Measurements from ENCODE around the gene CHST4.
"Not testable (repeated sequence)": the region's sequence is repeated elsewhere in the genome, so short reads cannot be mapped to it uniquely, and the experiment has no call there.

CHST4 gene

DNA sequence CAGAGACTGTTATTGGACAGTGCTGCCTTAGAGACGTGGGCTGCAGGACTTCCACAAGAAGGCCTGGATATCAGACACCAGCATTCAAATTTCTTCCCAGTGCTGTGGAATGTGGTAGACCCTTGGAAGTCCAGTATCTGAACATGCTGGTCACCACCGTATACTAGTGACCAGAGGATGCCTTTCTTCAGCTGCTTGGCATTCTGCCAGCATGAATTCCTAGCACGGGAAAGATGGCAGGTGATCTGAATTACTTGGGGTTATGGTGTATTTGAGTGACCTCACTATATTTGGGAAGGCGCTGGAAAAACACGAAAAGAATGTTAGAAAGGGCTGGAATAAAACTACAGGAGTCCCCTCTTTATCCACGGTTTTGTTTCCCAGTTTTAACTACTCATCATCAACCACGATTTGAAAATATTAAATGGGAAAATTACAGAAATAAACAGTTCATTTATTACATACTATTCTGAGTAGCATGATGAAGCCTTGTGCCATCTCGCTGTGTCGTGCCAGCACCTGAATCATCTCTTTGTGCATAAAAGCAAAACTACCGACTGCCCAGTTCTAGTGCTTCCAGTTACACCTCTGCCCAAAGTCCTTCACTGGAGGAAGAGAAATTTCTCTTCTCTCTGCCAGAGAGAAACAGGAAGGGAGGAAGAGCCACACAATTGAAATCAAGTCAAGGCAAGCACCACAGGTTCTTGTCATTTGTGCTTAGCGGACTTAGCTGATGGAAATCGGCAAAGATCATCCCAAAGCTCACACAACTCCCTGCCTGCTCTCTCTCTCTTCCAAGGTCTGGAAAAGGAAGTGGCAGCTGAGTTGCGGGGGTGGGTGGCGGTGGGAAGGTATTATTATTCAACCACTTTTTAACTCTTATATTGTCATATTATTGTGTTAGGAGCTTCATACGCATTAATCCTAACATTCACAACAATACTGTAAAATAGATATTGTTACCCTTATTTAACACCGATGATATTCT lies 1.4 kb upstream of the CHST4 start:
- DNase-seq = no peak

DNA sequence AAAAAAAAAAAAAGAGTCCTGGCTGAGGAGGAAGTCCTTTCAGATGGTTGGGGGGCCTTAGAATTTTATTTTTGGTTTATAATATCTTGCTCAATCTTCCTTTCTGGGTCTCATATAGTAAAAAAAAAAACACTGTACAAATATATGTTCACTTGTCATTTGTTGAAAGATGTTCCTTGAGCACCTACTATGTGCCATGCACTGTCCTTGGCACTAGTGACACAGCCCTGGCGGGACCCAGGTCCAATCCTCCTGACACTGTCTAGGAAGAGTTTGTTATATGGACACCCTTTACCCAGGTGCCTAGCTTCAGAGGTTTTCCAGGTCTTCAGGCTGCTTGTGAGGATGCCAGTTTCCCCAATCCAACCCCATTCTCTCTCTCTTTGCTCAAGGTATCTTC lies 2.0 kb downstream of the CHST4 start:
- no peak for DNase-seq

DNA sequence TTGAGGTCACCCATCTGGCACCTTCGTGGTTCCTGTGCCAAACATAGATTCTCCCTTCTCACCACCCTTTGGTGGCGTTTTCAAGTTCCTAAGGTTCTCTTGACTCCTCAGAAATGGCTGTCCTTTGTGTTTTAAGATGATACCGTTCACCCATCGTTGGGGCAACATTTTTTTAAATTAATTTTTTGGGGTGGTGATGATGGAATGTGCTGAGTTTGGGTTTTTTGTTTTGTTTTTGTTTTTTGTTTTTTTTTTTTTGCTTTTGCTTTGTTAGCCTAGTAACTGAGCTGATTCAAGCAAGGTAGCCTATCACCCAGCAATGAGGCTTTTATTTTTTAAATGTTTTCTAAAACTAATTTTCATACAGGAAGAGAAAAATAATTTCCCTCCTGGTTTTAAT lies 2.6 kb downstream of the CHST4 start:
- no peak for DNase-seq

DNA sequence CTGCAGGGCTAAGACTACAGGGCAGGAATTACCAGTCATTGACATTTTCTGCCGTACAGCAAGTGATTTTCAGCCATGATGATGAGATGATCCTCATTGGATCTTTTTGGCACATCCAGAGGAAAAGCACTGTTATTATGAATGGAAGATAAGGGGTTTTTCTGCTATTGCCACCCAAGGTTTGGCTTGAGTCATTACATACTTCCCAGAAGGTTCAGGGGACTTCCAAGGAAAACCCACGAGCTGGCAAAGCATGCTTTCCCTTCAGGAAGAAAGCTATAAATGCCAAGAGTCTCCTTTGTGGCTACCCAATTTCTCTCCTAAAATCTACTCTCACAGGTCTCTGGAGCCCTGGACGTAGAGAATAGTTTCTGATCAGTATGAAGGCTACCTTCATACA lies 6.1 kb downstream of the CHST4 start:
- DNase-seq = no peak

DNA sequence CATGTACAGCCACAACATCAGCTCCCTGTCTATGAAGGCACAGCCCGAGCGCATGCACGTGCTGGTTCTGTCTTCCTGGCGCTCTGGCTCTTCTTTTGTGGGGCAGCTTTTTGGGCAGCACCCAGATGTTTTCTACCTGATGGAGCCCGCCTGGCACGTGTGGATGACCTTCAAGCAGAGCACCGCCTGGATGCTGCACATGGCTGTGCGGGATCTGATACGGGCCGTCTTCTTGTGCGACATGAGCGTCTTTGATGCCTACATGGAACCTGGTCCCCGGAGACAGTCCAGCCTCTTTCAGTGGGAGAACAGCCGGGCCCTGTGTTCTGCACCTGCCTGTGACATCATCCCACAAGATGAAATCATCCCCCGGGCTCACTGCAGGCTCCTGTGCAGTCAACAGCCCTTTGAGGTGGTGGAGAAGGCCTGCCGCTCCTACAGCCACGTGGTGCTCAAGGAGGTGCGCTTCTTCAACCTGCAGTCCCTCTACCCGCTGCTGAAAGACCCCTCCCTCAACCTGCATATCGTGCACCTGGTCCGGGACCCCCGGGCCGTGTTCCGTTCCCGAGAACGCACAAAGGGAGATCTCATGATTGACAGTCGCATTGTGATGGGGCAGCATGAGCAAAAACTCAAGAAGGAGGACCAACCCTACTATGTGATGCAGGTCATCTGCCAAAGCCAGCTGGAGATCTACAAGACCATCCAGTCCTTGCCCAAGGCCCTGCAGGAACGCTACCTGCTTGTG lies 10.7 kb downstream of the CHST4 start:
- no peak for DNase-seq

DNA sequence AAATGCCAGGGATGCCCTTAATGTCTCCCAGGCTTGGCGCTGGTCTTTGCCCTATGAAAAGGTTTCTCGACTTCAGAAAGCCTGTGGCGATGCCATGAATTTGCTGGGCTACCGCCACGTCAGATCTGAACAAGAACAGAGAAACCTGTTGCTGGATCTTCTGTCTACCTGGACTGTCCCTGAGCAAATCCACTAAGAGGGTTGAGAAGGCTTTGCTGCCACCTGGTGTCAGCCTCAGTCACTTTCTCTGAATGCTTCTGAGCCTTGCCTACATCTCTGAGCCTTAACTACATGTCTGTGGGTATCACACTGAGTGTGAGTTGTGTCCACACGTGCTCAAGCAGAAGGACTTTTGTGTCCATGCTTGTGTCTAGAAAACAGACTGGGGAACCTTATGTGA lies 11.4 kb downstream of the CHST4 start:
- peak; percentile 71 for DNase-seq

DNA sequence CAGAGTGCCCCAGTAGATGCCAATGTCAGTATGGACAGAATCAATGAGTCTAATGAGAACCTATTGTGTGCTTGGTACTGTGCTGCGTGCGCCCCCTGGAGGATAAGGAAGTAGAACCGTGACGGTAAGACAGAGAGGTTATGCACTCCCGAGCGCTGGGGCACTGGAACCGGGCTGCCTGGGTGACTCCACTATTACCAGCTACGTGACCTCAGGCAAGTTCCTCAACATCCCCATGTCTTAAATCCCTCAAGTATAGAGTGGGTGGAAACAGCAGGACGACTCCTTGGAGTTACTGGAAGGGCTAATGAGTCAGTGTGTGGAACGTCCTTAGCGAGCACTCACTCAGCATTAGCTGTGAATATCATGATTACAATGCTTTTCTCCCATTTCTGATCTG lies 16.2 kb downstream of the CHST4 start:
- DNase-seq = peak; percentile 78

DNA sequence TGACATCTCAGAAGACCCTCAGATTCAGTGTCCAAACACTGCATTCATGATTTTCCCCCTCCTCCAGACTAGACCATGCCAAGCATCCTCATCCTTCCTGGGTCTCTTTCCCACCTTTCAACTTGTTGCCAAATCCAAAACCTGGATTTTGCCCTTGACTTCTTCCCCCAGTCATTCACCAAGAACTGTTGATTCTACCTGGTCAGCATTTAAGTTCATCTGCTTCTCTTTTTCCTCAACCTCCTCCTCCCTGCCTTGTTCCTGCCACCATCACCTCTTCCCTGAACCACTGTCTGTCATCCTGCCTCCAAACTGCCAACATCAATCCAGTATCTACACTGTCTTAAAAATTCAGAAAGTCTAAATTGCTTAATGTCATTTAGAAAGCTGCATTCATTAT lies 20.9 kb downstream of the CHST4 start:
- DNase-seq = no peak

DNA sequence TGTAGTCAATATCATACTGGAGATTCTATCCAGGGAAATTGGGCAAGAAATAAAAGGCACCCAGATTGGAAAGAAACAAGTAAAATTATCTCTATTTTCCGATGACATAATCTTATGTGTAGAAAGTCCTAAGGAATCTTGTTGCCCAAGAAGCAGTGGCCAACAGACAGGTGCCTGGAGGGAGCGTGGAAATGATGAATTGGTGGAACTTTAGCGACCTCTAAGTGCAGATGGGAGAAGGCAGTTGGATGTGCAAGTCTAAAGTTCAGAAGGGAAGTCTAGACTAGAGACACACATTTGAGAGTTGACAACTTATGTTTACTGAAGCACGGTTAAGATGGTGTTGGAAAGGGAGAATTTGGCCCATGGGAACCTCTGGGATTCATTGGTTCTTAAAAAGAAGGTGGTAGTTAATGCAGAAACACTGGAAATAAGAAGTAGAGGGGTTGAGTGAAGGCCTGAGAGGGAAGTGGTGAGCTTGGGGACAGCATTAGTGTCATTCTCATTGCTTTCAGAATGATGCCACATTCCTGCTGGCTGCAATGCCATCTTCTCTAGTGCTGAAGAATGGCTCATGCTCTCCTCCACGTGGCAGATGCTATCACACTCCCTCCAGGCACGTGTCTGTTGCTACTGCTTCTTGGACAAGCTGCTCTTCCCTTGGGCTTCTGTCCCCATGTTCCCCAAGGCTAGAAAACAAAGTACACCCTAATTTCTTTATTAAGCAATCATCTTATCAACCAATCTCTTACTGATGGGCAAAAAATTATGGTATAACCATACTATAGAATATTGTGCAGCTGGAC lies 26.7 kb downstream of the CHST4 start:
- peak; percentile 35 for DNase-seq

DNA sequence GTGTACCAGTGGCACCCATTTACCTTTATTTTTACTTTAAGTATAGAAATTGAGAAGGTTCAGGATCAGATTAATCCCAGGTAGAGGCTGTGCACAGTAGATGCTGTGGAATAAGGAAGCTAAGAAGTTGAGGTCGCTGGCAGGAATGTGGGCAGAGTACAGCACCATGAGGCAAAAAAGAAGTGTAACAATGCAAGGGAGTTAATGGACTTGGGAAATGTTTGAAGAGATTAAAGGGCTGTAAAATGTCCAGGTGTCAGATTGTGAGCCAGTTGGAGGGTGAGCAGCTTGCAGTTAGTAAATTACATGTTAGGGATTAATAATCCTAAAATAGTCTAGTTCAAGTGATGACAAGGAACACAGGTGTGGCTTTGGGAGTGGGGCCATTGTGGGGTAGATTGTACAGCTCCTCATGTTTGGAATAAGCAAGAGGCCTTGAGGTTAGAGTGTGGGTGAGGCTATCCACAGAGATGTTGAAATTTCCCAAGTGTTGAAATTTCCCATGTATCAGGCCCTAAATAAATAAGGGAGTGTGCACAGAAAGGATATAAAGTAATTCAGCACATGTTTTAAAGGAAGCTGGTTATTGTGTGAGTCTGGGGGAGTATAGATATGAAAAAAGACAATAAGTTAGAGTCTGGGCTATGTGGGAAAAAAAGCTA lies 29.1 kb downstream of the CHST4 start:
- no peak for DNase-seq

DNA sequence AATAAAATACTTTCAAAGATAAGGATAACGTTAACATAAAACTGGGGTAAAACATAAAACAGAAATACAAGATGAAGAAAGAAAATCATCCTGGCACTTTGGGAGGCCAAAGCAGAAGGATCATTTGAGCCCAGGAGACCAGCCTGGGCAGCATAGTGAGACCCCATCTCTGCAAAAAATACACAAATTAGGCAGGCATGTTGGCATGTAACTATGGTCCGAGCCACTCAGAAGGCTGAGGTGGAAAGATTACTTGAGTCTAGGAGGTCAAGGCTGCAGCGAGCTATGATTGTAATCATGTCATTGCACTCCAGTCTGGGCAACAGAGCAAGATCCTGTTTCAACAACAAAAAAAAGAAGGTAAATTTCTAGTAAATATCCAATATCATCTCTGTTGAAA lies 31.1 kb downstream of the CHST4 start:
- no peak for DNase-seq

DNA sequence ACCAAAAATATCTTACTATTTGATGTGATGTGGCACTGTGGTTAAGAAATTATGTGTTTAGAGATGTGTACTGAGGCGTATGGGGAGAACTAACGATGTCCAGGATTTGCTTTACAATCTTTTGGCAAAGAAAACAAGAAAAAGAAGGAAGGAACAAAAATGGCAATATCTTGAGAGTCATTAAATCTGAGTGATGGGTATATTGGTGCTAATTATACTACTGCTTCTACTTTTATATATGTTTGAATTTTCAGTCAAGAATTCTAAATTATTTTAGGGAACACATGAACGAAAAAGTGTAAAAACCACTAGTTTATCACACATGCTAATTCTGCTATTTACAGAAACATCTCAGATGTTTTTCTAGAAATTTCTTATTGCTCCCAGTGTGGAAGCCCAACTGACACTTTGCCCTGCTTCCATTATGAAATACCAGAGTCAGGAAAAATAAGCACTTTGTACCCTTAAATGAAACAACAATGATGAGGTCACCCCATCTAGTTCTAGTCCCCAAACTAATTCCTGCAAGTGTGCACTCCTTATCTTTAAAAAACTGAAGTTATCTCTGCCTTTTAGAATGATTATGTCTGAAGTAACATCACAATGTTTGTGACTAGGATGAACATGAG lies 31.8 kb downstream of the CHST4 start:
- no peak for DNase-seq

DNA sequence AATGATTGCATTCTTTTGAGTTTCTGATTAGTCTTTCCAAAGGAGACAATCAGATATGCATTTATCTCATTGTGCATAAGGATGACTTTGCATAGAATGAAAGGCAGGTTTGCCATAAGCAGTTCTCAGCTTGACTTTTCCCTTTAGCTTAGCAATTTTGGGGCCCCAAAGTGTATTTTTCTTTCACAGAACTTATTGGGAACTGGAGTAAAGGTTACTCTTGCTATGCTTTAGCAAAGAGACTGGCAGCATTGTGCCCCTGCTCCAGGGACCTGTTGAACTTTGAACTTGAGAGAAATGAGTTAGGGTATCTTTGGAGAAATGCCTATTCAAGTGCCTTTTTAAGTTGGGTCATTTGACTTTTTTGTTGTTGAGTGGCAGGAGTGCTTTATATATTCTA lies 33.6 kb downstream of the CHST4 start:
- no peak for DNase-seq

DNA sequence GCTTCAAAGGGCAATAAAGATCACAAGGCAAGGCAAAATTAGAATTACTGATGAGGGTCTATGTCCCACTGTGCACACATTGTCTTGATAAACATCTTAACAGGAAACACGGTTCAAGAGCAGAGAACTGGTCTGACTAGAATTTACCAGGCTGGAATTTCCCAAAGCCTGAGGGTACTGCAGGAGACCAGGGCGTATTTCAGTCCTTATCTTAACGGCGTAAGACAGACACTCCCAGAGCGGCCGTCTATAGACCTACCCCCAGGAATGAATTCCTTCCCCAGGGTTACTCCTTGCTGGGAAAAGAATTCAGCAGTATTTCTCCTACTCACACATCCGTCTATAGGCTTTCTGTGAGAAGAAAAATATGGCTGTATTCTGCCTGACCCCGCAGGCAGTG lies 35.7 kb downstream of the CHST4 start:
- not testable (repeated sequence) for DNase-seq

DNA sequence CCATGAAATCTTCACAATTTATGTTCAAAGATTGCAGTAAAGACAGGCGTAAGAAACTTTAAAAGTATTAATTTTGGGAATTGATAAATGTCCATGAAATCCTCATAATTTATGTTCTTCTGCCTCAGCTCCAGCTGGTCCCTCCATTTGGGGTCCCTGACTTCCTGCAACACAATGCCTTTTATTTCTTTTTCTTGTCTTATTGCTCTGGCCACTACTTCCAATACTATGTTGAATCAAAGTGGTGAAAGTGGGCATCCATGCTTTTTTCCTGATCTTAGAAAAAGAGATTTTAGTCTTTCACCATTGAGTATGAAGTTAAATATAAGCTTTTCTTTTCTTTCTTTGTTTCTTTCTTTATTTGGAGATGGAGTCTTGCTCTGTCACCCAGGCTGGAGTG lies 36.3 kb downstream of the CHST4 start:
- DNase-seq = no peak

DNA sequence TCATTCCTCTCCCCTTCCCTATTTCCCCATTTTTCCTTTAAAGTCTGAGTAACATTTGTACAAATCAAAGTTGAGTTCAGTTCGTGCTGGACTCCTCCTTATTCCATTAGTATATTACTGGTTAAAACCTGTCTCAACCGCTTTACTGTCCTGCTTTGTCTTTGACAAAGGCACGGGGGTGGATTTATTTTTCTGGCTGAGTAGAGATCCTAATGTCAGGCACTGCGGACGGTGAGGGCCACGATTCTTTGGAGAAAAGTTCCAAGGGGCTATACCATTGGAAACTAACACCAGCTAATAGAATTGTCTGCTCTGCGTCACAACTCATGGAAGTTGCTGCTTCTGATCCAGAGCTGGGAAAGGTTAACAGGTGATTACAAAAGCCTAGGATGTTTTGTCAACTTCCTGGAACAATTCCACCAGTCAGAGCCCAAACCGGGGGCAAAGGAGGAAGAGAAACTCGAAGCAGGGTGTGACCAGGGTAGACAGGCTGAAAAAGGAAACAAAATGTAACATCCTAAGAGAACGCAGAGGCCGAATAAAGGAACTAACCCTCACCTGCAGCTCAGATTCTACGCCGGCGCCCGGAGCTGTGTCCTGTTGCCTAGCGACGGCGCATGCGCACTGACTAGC lies 38.2 kb downstream of the CHST4 start:
- DNase-seq = no peak

DNA sequence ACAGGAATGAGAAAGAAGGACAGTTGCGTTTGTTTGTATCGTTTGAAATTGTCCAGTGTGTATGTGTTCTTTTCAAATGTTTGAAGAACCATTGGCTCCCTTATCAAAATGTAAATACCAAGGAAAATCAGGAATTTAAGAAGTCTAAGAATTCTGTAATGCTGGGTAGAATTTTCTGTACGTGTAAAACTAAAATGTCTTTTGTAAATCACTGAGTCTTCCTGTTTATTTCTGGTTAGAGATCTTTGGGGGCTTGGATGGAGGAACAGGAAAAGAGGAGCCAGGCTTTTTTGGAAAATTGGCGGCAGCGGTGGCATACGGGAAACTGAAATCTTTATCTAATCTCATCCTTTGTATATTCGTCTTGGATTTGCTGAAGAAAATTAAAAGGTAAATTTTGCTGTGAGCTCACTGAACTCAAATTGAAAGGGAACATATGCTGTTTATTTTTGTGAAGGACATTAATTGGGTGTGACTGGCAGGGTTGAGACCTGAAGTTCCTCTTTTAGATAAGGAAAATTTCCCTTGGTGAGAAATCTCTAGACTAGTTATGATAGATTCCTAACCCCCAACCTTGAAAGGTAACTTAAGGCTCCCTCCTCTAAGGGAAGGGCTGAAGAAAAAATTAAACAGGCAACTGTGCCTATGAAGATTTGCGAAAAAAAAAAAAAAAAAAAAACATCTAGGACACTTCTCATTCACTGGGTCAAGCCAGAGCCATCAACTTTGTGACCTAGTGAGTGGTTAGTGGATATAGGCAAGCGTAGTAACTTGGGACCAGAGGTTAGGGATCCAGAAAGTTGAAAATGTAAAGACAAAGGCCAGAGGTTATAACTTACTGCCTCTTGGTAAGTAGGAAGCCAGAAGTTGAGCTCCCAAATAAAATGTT lies 39.8 kb downstream of the CHST4 start:
- peak; percentile 16 for DNase-seq

DNA sequence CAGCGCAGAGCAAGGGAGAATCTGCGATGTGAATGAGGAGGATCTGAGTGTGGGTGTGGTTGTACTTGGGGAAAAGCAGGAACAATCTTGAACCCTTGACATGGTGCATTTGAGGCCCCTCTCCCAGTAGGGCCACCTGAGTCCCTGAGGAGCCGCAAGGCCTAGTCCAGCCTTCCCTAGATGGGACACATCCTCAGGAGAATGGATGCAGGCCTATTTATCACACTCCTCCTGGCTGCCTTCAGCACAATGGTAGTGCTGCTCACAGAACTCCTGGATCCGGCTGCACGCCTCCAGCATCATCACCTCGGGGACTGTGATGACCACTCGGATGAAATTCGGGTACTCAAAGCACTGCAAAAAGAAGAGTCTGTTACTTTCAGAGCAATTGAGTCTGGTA lies 41.7 kb downstream of the CHST4 start:
- no peak for DNase-seq

DNA sequence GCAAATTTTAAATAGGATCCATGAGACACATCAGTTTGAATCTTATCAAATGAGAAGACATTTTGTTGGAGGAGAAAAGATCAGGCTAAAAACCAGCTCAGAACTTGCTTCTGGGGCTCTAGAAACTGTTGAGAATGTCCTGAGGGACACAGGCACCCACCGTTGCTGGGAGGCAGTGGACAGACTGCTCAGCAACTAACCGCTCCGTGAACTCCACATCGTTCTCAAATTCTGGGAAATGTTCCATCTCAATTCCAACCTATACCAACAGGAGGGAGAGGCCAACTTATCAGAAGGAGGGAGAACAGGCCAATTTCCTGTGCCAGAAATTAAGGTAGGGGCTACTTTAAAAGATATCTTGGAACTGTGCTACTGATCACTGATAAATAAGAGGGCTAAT lies 42.3 kb downstream of the CHST4 start:
- no peak for DNase-seq

DNA sequence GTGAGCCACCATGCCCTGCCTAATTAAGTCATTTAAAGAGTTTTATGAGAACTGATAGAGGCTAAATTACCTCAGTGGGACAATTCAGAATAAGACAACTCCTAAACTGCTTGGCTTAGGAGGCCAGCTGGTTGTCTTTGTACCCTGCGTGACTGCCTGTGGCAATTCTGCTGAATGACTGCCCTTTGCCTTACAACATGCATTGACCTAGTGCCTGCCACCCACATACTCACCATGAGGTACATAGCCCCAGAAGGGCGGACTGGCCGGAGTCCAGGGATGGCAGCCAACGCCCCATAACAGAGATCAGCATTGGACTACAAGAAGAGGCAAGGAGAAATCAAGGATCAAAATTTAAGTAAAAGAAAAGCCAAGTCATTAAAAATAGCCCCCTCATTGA lies 43.4 kb downstream of the CHST4 start:
- no peak for DNase-seq

DNA sequence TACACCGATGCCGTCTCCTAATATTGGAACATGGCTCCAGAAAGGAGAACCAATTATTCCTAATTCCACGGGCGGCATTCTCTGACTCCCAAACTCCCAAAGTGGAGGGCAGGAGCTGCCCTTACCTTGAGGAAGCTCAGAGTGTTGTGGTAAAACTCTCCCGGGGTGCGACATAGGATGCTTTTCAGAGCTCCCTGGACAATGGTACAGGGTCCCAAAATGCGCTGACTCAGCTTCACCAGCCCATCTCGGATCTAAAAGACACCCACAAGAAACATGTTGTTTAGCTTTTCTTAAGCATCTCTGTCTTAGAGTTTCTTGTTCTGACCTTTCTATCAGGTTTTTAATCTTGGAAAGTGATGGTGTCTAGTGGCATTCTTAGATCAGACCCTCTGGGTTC lies 43.9 kb downstream of the CHST4 start:
- DNase-seq = no peak

All from RPMI8226 (cell line).